GM12872 (cell line): ENCODE measurements around the gene BCAS4.

Experiments
- CTCF ChIP-seq: IDR thresholded peaks from 3 replicates; pipeline ENCODE4 v1.5.1; 2011; ENCODE audit warnings: low read depth, mild to moderate bottlenecking, low read length, moderate library complexity; ENCODE audit not compliant: insufficient read depth

The BCAS4 gene

GRCh38 chr20:50904067-50904570 lies 109.3 kb downstream of the BCAS4 start:
- TF ChIP-seq CTCF: no peak

- no peak for TF ChIP-seq CTCF
Observed at GRCh38 chr20:50909413-50909812, 114.6 kb downstream of the BCAS4 start.

- no peak for TF ChIP-seq CTCF
Observed at GRCh38 chr20:50911030-50911429, 116.2 kb downstream of the BCAS4 start.

GRCh38 chr20:50911716-50912115 lies 116.9 kb downstream of the BCAS4 start:
- TF ChIP-seq CTCF: no peak

- no peak for TF ChIP-seq CTCF
Observed at GRCh38 chr20:50913690-50914375, 119.0 kb downstream of the BCAS4 start.

- TF ChIP-seq CTCF: no peak
Observed at GRCh38 chr20:50915424-50915823, 120.6 kb downstream of the BCAS4 start.

- TF ChIP-seq CTCF: no peak
Observed at GRCh38 chr20:50916257-50916656, 121.4 kb downstream of the BCAS4 start.
